ENCODE results near the gene HIP1R.

DNA sequence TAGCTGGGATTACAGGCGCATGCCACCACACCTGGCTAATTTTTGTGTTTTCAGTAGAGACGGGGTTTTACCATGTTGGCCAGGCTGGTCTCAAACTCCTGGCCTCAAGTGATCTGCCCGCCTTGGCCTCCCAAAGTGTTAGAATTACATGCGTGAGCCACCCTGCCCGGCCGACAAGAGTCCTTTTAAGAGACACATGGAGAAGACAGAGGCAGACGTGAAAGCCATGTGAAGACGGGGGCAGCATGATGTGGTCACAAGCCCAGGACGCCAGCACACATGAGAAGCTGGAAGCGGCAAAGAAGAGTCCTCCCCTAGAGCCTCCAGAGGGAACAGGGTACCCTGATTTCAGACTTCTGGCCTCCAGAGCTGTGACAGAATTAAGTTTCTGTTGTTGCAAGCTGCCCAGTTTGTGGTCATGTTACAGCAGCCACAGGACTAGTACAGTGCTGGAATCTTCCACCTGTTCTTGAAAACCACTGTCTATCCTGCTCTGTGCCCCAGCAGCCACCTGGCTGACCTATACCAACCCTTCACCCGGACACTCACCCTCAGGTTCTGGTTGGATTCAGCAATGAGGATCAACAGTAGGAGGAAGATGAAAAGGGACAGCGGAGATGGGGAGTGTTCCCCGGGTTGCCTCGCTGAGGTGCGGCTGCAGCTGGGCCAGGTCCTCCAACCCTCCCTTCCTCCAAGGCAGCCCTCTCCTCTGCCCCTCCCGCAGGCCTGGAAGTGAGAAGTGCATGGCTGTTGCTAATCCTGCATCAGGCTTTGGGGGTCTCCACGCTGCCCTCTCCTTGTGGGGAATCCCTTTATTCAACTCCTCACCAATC lies 43.7 kb downstream of the HIP1R start:
- TF ChIP-seq, protein P1, sequence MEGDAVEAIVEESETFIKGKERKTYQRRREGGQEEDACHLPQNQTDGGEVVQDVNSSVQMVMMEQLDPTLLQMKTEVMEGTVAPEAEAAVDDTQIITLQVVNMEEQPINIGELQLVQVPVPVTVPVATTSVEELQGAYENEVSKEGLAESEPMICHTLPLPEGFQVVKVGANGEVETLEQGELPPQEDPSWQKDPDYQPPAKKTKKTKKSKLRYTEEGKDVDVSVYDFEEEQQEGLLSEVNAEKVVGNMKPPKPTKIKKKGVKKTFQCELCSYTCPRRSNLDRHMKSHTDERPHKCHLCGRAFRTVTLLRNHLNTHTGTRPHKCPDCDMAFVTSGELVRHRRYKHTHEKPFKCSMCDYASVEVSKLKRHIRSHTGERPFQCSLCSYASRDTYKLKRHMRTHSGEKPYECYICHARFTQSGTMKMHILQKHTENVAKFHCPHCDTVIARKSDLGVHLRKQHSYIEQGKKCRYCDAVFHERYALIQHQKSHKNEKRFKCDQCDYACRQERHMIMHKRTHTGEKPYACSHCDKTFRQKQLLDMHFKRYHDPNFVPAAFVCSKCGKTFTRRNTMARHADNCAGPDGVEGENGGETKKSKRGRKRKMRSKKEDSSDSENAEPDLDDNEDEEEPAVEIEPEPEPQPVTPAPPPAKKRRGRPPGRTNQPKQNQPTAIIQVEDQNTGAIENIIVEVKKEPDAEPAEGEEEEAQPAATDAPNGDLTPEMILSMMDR (IDR thresholded peaks at IDR 0.05), result no peak
- no peak for TF ChIP-seq SIN3A (IDR thresholded peaks at IDR 0.05; ENCODE audit: borderline replicate concordance, insufficient read depth, low read depth, low read length)
